A204.1 (cell line): ENCODE results near the gene CEP55.
"Not testable (repeated sequence)": the region's sequence is repeated elsewhere in the genome, so short reads cannot be mapped to it uniquely, and the experiment has no call there.

Experiments
- FAIRE-seq: peaks from 2 replicates; lab custom pipeline; 2012; peaks lifted over from hg19 to GRCh38; lab: Jason Lieb, UNC

CEP55 gene

GRCh38 chr10:93496322-93497041, at the start of gene CEP55:
Gene CEP55 (plus strand): TSS chr10:93496612. CDS start chr10:93500052, 3,440 bp downstream.
- peak; percentile 53 for FAIRE-seq

DNA sequence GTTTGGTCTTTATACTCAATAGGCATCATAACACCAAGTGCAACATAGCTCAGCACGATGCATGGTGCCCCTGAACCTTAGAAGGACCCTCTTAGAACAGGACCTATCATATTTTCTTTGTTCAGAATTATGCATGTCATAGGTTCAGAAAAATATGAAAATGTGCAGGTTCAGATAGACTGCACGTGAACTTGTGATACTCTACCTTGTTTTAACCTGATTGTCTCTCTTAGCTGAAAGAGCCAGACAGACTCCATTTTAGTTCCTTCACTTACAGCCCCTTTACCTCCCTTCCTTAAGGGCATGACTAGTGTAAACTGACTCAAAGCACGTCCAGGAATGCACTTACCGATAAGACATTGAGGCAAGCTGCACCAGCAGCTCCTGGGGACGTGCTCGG, 49.4 kb upstream of the CEP55 start:
- FAIRE-seq = no peak

DNA sequence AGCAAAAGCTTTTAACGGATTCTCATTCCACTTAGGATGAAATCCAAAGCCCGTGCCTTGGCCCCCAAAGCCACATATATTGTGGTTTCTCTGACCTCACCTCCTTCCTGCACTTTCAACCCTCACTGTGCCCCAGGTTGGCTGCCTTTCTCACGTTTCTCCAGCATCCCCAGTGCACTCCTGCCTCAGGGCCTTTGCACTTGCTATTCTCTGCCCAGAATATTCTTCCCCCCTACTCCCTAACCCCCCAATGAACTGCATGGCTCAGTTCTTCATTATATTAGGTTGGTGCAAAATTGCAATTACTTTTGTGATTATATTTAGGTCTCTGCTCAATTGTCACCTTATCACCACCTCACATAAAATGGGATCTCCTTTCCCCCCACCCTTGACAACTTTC, 48.4 kb upstream of the CEP55 start:
- no peak for FAIRE-seq

GRCh38 chr10:93451244-93451947, 45.0 kb upstream of the CEP55 start:
- no peak for FAIRE-seq

DNA sequence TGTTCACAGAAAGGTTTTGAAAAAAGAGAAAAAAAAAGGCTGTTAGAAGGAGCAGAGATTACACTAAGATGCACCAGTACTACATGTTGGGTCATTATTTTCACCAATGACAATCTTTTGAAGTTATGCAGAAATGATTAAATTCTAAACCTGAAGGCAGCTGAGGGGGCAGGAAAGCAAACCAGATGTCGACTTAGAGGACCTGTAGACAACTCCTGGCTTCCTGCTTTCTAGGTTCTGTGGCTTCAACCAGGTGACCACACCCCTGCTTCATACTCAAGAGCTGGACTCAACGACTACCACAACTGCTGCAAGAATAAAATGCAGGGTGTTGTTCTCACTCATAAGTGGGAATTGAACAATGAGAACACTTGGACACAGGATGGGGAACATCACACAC, 44.3 kb upstream of the CEP55 start:
- no peak for FAIRE-seq

DNA sequence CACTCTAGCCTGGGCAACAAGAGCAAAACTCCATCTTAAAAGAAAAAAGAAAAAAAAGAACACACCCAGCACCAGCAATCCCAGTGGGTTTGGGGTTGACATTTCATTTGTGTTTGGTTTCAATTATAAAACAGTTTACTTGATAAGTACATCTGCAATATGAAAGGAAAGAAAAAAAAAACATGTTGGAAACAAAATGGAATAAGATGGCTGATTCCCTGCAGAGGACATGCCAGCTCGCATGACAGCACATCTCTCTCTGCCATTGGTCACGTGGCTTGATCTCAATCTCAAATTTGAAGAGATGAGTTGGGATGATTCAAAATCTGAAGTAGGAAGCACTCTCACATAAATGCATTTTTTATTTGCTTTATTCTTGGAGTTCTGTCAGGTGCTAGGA, 42.3 kb upstream of the CEP55 start:
- FAIRE-seq = no peak

GRCh38 chr10:93454736-93455135, 41.7 kb upstream of the CEP55 start:
- no peak for FAIRE-seq

DNA sequence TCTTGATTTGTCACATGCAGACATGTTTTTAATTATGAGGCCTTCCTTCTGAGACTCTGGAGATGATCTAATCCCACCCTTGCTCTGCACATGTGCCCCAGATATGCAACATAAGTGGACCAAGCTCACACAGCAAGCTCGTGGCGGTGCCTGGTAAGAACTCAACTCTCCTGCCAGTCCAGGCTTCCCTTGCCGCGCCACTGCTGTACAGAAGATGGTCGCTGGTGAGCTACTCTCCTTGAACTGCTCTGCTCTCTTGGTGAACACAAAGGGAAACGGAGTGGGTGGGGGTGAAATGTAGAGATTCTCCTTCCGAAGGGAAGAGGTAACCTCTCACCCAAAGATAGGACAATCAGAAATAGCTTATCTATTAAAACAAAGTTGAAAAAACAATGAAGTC, 39.9 kb upstream of the CEP55 start:
- FAIRE-seq = no peak

DNA sequence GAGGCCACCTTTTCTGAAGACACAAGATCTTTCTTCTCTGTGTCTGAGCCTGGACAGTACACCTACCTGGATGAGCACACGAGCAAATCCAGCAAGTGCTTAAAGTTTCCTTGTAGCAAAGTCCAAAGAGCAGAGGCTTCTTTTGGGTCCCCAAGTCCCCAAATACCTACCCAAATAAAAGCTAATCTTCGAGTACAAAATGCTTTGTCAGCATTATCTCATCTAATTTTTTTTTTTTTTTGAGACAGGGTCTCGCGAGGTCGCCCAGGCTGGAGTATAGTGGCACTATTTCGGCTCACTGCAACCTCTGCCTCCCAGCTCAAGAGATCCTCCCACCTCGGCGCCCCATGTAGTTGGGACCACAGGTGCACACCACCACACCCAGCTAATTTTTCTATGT, 38.9 kb upstream of the CEP55 start:
- no peak for FAIRE-seq

GRCh38 chr10:93458821-93459257, 37.6 kb upstream of the CEP55 start:
- FAIRE-seq = peak; percentile 95

GRCh38 chr10:93459466-93459865, 36.9 kb upstream of the CEP55 start:
- FAIRE-seq = no peak

GRCh38 chr10:93461109-93461806, 35.2 kb upstream of the CEP55 start:
- no peak for FAIRE-seq

- FAIRE-seq = no peak
These were observed 34.6 kb upstream of the CEP55 start for GRCh38 chr10:93461807-93462178.

- no peak for FAIRE-seq
These were observed 34.0 kb upstream of the CEP55 start for GRCh38 chr10:93462371-93462770.

GRCh38 chr10:93462881-93463280, 33.5 kb upstream of the CEP55 start:
- no peak for FAIRE-seq

DNA sequence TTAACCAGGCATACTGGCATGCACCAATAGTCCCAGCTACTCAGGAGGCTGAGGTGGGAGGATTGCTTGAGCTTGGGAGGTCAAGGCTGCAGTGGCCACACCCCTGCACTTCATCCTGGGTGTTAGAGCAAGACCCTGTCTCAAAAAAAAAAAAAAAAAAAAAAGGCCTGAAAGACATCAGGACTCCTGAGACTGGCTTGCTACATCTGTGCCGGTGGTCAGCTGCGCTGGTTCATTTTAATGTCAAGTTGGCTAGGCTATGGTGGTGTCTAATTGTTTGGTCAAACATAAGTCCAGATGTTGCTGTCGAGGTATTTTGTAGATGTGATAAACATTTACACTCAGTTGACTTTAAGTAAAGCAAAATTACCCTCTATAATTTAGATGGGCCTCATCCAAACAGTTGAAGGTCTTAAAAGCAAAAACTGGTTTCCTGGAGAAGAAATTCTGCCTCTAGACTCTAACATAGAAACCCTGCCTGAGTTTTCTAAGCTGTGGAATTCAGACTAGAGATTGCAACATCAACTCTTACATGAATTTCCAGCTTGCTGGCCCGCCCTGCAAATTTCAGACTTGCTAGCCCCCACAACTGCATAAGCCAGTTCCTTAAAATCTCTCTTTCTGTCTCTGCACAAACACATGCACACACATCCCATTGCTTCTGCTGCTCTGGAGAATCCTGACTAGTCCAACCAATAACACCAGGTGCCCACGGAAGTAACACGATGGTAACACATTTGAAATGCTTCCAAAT, 32.5 kb upstream of the CEP55 start:
- no peak for FAIRE-seq

GRCh38 chr10:93464776-93465388, 31.5 kb upstream of the CEP55 start:
- FAIRE-seq = no peak

GRCh38 chr10:93465806-93466675, 30.4 kb upstream of the CEP55 start:
- FAIRE-seq = peak; percentile 90

DNA sequence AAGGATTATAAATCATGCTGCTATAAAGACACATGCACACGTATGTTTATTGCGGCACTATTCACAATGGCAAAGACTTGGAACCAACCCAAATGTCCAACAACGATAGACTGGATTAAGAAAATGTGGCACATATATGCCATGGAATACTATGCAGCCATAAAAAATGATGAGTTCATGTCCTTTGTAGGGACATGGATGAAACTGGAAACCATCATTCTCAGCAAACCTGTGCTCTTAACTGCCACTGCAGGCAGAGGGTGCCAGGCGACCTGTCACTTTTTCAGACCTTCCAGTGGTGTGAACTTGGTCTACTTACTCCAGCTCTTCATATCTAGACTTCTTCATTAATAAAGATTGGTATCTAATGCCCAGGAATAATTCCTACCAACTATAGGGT, 28.8 kb upstream of the CEP55 start:
- FAIRE-seq = not testable (repeated sequence)

DNA sequence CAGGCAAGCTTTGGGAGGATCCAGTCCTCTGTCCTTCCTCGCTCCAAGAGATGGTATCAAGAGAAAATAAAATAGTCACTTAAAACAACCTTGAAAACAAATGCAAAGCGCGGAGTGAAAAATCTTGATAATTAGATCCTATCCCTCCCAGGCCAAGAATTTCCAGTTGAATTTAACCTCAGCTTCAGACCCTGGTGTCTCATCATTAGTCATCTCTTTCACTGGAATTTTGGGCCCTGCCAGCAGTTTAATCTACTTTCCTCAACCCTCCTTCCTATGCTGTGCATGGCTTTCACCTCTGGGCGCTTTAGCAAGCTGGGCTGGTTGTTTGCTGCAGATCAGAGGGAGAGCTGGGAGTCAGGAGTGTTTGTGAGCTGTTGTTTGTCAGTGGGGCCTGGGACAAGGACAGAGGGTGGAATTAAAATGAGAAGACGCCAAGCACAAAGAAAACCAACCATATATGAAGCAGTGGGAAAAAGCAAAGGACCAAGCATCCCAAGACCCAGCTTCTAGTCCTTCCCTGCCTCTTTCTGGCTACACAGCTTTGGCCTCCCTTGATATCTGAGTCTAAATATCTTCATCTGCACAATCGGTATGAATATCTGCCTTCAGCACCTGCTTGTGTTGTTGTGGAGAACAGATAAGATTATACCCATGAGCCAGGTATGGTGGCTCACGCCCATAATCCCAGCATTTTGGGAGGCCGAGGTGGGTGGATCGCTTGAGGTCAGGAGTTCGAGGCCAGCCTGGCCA, 27.8 kb upstream of the CEP55 start:
- FAIRE-seq = no peak
